WERI-Rb-1 (cell line): Measurements from ENCODE around the gene ZNRF1.

Experiments used
- DNase-seq: peaks from one replicate; pipeline ENCODE4 v3.0.0-alpha.2; 2020
- H3K27ac ChIP-seq: fragments of 250-450 bp; sonication (Bioruptor Pico); 2 replicates; pipeline ENCODE4 v1.5.1; 2020; ENCODE audit warnings: mild to moderate bottlenecking, moderate library complexity
- H3K27me3 ChIP-seq: fragments of 250-450 bp; sonication (Bioruptor Pico); 2 replicates; pipeline ENCODE4 v1.5.1; 2021; ENCODE audit warnings: mild to moderate bottlenecking, low read depth, moderate library complexity; ENCODE audit not compliant: insufficient read depth, severe bottlenecking
- H3K36me3 ChIP-seq: fragments of 250-450 bp; sonication (Bioruptor Pico); 2 replicates; pipeline ENCODE4 v1.5.1; 2020; ENCODE audit warnings: mild to moderate bottlenecking, moderate library complexity
- H3K4me3 ChIP-seq: 2 replicates; pipeline ENCODE4 v1.5.1; 2011; ENCODE audit warnings: low read depth, mild to moderate bottlenecking, control low read depth, low read length
- H3K9me3 ChIP-seq: fragments of 250-450 bp; sonication (Bioruptor Pico); 2 replicates; pipeline ENCODE4 v1.5.1; 2021; ENCODE audit warnings: mild to moderate bottlenecking, moderate library complexity; ENCODE audit not compliant: severe bottlenecking
- TF ChIP-seq, protein P1 (sequence below): IDR thresholded peaks from 2 replicates; pipeline ENCODE4 v1.5.1; 2011; ENCODE audit warnings: low read depth, mild to moderate bottlenecking, control low read depth, inconsistent platforms, low read length

Gene ZNRF1

DNA sequence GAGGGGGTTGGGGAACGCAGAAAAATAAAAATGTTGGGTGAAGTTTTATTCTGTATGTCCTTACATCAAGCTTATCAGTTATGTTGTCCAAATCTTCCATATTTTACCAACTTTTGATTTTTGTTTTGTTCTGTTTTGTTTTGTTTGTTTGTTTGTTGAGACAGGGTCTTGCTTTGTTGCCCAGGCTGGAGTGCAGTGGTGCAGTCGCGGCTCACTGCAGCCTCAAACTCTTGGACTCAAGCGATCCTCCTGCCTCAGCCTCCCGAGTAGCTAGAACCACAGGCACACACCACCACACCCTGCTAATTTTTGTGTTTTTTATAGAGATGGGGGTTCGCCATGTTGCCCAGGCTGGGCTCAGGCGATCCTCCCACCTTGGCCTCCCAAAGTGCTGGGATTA, 20.8 kb downstream of the ZNRF1 start:
- TF ChIP-seq, protein P1, sequence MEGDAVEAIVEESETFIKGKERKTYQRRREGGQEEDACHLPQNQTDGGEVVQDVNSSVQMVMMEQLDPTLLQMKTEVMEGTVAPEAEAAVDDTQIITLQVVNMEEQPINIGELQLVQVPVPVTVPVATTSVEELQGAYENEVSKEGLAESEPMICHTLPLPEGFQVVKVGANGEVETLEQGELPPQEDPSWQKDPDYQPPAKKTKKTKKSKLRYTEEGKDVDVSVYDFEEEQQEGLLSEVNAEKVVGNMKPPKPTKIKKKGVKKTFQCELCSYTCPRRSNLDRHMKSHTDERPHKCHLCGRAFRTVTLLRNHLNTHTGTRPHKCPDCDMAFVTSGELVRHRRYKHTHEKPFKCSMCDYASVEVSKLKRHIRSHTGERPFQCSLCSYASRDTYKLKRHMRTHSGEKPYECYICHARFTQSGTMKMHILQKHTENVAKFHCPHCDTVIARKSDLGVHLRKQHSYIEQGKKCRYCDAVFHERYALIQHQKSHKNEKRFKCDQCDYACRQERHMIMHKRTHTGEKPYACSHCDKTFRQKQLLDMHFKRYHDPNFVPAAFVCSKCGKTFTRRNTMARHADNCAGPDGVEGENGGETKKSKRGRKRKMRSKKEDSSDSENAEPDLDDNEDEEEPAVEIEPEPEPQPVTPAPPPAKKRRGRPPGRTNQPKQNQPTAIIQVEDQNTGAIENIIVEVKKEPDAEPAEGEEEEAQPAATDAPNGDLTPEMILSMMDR: no peak
- Histone ChIP-seq H3K36me3 (peaks cover 7% of the 10 kb centered on the region; the same call in 1 of the 2 replicates), H3K9me3 (peaks cover 9% of the 10 kb centered on the region), H3K27ac (no peak overlapping the region), H3K4me3 (no peak overlapping the region), H3K27me3 (no peaks in the 10 kb centered on the region)
- DNase-seq: no peak

DNA sequence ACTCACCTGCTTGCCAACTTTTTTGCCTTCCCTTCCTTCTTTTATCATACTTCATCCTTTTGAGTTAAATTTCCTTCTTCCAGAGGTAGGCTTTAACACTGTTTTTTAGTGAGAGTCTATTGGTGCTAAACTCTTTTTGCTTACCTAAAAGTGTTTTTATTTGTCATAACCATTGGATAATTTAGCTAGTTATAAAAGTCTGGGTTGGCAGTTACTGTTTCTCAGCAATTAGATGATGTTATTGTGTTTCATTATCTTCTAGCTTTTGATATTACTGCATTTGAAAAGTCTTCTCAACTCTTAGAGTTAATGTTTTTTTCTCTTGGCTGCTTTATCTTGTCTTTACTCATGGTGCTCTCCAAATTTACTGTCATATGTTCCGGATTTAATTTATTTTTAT, 22.6 kb downstream of the ZNRF1 start:
- no peak overlapping the region for H3K4me3 ChIP-seq
- H3K9me3 ChIP-seq: peaks cover 9% of the 10 kb centered on the region
- H3K27ac ChIP-seq: no peak overlapping the region
- DNase-seq: no peak
- H3K27me3 ChIP-seq: no peaks in the 10 kb centered on the region
- peaks cover 7% of the 10 kb centered on the region; the same call in 1 of the 2 replicates for H3K36me3 ChIP-seq
- TF ChIP-seq, protein P1: no peak

GRCh38 chr16:75022567-75022966, 23.7 kb downstream of the ZNRF1 start:
- H3K4me3 ChIP-seq: no peak overlapping the region
- TF ChIP-seq, protein P1: no peak
- DNase-seq: no peak
- H3K27ac ChIP-seq: no peak overlapping the region
- no peaks in the 10 kb centered on the region for H3K27me3 ChIP-seq
- peaks cover 7% of the 10 kb centered on the region; the same call in 1 of the 2 replicates for H3K36me3 ChIP-seq
- peaks cover 9% of the 10 kb centered on the region for H3K9me3 ChIP-seq

DNA sequence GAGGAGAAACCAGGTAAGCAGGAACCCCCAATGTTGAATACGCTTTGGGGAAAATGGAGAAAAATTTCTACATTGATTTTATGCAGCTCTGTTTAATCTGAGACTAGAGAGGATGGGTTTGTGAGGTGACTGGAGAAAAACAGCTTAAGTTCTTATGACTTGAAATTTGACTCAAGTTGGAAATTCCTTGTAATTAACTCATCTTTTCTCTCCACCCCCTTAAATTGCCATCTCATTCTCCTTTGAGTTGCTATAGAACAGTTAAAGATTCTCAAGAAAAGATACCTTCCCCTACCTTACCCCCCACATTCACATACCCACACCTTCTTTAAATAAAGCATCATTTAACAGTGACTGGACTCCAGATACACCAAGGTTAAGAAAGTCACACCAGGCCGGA, 24.2 kb downstream of the ZNRF1 start:
- Histone ChIP-seq H3K36me3 (peaks cover 7% of the 10 kb centered on the region; the same call in 1 of the 2 replicates), H3K27ac (no peak overlapping the region), H3K4me3 (no peak overlapping the region), H3K27me3 (no peaks in the 10 kb centered on the region), H3K9me3 (peaks cover 9% of the 10 kb centered on the region)
- TF ChIP-seq, protein P1: no peak
- DNase-seq: no peak

DNA sequence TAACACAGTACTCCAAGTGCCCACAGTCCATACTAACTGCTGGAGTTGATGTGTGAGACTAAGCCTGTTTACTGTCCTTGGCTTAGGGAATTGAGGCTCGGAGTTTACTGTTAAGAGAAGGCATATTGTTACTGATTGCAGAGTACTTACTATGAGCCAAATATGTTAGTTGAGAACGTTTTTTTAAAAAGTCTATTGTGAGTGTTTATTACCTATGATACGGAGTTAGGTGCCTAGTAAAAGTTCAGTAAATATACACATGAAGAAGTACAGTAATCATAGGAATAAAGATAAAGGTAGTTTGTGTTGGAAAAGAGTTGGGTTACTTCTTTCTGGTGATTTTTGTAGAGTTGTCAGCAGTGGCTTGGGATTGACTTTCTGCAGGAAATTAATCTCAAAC, 25.4 kb downstream of the ZNRF1 start:
- DNase-seq: no peak
- no peaks in the 10 kb centered on the region for H3K27me3 ChIP-seq
- no peak overlapping the region for H3K4me3 ChIP-seq
- peaks cover 9% of the 10 kb centered on the region for H3K9me3 ChIP-seq
- no peak overlapping the region for H3K27ac ChIP-seq
- peaks cover 7% of the 10 kb centered on the region; the same call in 1 of the 2 replicates for H3K36me3 ChIP-seq
- TF ChIP-seq, protein P1: no peak

DNA sequence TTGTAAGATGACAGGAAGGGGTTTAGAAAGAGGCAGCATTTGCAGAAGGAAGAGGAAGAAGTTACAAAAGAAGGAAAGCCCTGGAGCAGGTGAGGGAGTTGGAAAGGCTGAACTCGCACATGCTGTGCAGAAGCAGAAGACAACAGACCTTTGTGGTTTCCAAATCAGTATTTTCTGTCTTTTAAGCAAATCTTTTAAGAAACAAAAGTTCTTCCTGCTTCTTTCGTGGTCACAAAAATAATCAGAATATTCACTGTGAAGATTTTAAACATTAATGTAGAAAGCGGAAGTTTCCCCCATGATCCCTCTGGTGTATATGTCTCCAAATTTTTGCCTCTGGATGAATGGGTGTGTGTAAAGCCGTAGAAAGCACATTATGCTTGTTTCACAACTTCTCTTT, 25.8 kb downstream of the ZNRF1 start:
- TF ChIP-seq, protein P1: no peak
- no peak overlapping the region for H3K4me3 ChIP-seq
- no peak for DNase-seq

More for the DNA sequence above, 25.8 kb downstream of the ZNRF1 start:
- Histone ChIP-seq H3K36me3 (peaks cover 7% of the 10 kb centered on the region; the same call in 1 of the 2 replicates), H3K9me3 (peaks cover 9% of the 10 kb centered on the region), H3K27me3 (no peaks in the 10 kb centered on the region), H3K27ac (no peak overlapping the region)
